Endothelial cell of umbilical vein (primary cell): ENCODE measurements around the gene MAP3K19.

ENCODE experiments used
- EZH2 ChIP-seq: IDR thresholded peaks from 2 replicates; pipeline ENCODE4 v1.6.1; 2012; ENCODE audit warnings: borderline replicate concordance, low read depth, mild to moderate bottlenecking, moderate library complexity, low read length, inconsistent platforms; ENCODE audit not compliant: severe bottlenecking
- POLR2A ChIP-seq: IDR thresholded peaks from 2 replicates; pipeline ENCODE4 v1.6.1; 2012; ENCODE audit warnings: low read depth, mild to moderate bottlenecking, control low read depth, low read length
- POLR2AphosphoS5 ChIP-seq: IDR thresholded peaks from 2 replicates; pipeline ENCODE4 v1.6.1; 2012; ENCODE audit warnings: low read depth, mild to moderate bottlenecking, control low read depth, low read length, moderate library complexity; ENCODE audit not compliant: insufficient read depth
- TF ChIP-seq, protein P1 (sequence below), 2 donors: IDR thresholded peaks; 1 replicate in 1 of 2; 2 replicates in 1 of 2; pipeline ENCODE4 v1.5.1; 2011; ENCODE audit warnings: low read length in 2 of 2, mild to moderate bottlenecking in 2 of 2, moderate library complexity in 2 of 2, control low read depth in 1 of 2, inconsistent platforms in 1 of 2, low read depth in 1 of 2; ENCODE audit not compliant: insufficient read depth in 1 of 2; ENCODE audit errors: extremely low read depth in 1 of 2
- TF ChIP-seq, protein P2 (sequence below): IDR thresholded peaks from 2 replicates; pipeline ENCODE4 v1.6.1; 2011; ENCODE audit not compliant: insufficient read depth, insufficient read length

DNA sequence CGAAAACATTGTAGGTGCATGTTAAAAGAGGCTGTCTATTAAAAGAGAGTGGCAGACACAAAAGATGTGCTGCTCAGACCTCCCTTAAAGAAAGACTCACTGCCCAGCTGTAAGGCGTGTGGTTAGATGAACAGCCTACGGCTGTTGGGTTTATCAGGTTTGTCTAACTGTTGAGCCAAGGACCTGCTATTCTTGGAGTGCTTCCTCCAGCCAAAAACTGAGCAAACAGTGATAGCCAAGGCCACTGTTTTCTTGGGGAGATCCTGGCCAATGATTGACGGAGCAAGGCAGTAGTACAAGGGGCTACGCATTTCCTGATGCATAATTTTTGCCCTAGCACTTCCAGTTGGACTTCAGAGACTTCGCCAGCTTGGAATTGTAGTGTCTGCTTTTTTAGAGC lies 3.4 kb upstream of the MAP3K19 start:
- TF ChIP-seq EZH2 (no peak), POLR2A (no peak), POLR2AphosphoS5 (no peak)
- TF ChIP-seq, protein P1, sequence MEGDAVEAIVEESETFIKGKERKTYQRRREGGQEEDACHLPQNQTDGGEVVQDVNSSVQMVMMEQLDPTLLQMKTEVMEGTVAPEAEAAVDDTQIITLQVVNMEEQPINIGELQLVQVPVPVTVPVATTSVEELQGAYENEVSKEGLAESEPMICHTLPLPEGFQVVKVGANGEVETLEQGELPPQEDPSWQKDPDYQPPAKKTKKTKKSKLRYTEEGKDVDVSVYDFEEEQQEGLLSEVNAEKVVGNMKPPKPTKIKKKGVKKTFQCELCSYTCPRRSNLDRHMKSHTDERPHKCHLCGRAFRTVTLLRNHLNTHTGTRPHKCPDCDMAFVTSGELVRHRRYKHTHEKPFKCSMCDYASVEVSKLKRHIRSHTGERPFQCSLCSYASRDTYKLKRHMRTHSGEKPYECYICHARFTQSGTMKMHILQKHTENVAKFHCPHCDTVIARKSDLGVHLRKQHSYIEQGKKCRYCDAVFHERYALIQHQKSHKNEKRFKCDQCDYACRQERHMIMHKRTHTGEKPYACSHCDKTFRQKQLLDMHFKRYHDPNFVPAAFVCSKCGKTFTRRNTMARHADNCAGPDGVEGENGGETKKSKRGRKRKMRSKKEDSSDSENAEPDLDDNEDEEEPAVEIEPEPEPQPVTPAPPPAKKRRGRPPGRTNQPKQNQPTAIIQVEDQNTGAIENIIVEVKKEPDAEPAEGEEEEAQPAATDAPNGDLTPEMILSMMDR (IDR thresholded peaks at IDR 0.05; ENCODE audit: extremely low read depth in 1 of 2, insufficient read depth in 1 of 2, low read depth in 1 of 2, low read length in 2 of 2) = no peak
- TF ChIP-seq, protein P2, sequence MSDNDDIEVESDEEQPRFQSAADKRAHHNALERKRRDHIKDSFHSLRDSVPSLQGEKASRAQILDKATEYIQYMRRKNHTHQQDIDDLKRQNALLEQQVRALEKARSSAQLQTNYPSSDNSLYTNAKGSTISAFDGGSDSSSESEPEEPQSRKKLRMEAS = no peak
